ENCODE measurements around the gene CCNH.

GRCh38 chr5:87392801-87393200, 19.9 kb downstream of the CCNH start:
- TF ChIP-seq CTCF (conservative IDR thresholded peaks at IDR 0.05; ENCODE audit: low read length) (no peak), EZH2phosphoT487 (IDR thresholded peaks at IDR 0.05; ENCODE audit: borderline replicate concordance, low read depth, low read length) (no peak)
